OCI-LY1 (cell line): ENCODE data around the gene MYO3B.

Experiments used
- EZH2 ChIP-seq: fragments of 200-600 bp; sonication (generic), shearing (Covaris generic); IDR thresholded peaks from 2 replicates; pipeline ENCODE4 v1.8.0; 2017; ENCODE audit warnings: borderline replicate concordance, mixed run types, mild to moderate bottlenecking, antibody characterized with exemption, low read length, moderate library complexity, mixed read lengths
- TF ChIP-seq, protein P1 (sequence below): fragments of 200-600 bp; sonication (generic), shearing (Covaris generic); IDR thresholded peaks from 2 replicates; pipeline ENCODE4 v1.5.1; 2017; ENCODE audit warnings: mild to moderate bottlenecking, antibody characterized with exemption, low read length, moderate library complexity, mixed read lengths

GRCh38 chr2:170465241-170465640 is 287.3 kb downstream of the MYO3B start:
- TF ChIP-seq, protein P1, sequence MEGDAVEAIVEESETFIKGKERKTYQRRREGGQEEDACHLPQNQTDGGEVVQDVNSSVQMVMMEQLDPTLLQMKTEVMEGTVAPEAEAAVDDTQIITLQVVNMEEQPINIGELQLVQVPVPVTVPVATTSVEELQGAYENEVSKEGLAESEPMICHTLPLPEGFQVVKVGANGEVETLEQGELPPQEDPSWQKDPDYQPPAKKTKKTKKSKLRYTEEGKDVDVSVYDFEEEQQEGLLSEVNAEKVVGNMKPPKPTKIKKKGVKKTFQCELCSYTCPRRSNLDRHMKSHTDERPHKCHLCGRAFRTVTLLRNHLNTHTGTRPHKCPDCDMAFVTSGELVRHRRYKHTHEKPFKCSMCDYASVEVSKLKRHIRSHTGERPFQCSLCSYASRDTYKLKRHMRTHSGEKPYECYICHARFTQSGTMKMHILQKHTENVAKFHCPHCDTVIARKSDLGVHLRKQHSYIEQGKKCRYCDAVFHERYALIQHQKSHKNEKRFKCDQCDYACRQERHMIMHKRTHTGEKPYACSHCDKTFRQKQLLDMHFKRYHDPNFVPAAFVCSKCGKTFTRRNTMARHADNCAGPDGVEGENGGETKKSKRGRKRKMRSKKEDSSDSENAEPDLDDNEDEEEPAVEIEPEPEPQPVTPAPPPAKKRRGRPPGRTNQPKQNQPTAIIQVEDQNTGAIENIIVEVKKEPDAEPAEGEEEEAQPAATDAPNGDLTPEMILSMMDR: no peak
- TF ChIP-seq EZH2: no peak
